LNCAP (cell line): ENCODE data around the gene PITPNM1.

Experiments
- CTCF ChIP-seq: fragments of 450-650 bp; IDR thresholded peaks from 2 replicates; pipeline ENCODE4 v1.5.1; 2017; ENCODE audit warnings: mild to moderate bottlenecking

The PITPNM1 gene

GRCh38 chr11:67472882-67473281, 32.3 kb downstream of the PITPNM1 start:
- TF ChIP-seq CTCF: no peak

- no peak for TF ChIP-seq CTCF
Observed at GRCh38 chr11:67470337-67471002, 34.7 kb downstream of the PITPNM1 start.

- TF ChIP-seq CTCF: no peak; the same call in 1 of the 2 replicates
Observed at GRCh38 chr11:67469508-67469811, 35.7 kb downstream of the PITPNM1 start.

- peak; percentile 51 for TF ChIP-seq CTCF
Observed at GRCh38 chr11:67468759-67469507, 36.2 kb downstream of the PITPNM1 start, which contains the start of gene TMEM134. Gene TMEM134, minus strand, starts transcription at chr11:67469251. Its CDS starts 59 bp downstream, at chr11:67469192.

- TF ChIP-seq CTCF: no peak
Observed at GRCh38 chr11:67468456-67468758, 36.8 kb downstream of the PITPNM1 start.

- no peak for TF ChIP-seq CTCF
Observed at GRCh38 chr11:67468056-67468455, 37.1 kb downstream of the PITPNM1 start.

GRCh38 chr11:67466962-67467771, 38.0 kb downstream of the PITPNM1 start:
- no peak for TF ChIP-seq CTCF
